Measurements from ENCODE around the gene NLGN2. TPM values are rescaled to one million over a fixed set of nuclear protein-coding genes. Genes with fewer than 3 reads are reported as not detected.

NLGN2 gene
- total RNA-seq, 1 experiment from 2014 or later = 76.7 TPM

- ChIA-PET POLR2A (interaction anchor here (0.7 to 2.4 kb wide), 9 partner anchors 10 to 116 kb away, joined by 3 to 24 read pairs (median 5); partner anchors contain the start of genes NLGN2, POLR2A, TMEM102 and TMEM256), CTCF (interaction anchor here (0.6 to 2.9 kb wide), 19 partner anchors 8 to 189 kb away, joined by 3 to 19 read pairs (median 5); partner anchors contain the start of genes PLSCR3, TMEM102, TMEM256 and TMEM95)
- peaks cover 13% of the 10 kb centered on the region; the same call in 1 of the 2 replicates for H3K36me3 Mint-ChIP-seq
- peaks cover 33% of the 10 kb centered on the region for H3K4me1 Mint-ChIP-seq
- DNase-seq (ENCODE audit: low spot score) (peak; percentile 91), ATAC-seq (peak; percentile 91)
- peak overlapping the region; percentile 87 for H3K4me3 Mint-ChIP-seq
- peak overlapping the region; percentile 99 for H3K27ac Mint-ChIP-seq
- TF ChIP-seq JAZF1 (CRISPR knock-in tag; IDR thresholded peaks at IDR 0.05) (no peak), ELF4 (CRISPR knock-in tag; IDR thresholded peaks at IDR 0.05; ENCODE audit: low read depth) (no peak), GTF2I (CRISPR knock-in tag; conservative IDR thresholded peaks at IDR 0.05) (no peak), USF2 (CRISPR knock-in tag; IDR thresholded peaks at IDR 0.05) (0 out of 2 replicates have a peak, but pooled peaks have one; percentile 5), KAT7 (CRISPR knock-in tag; IDR thresholded peaks at IDR 0.05; ENCODE audit: borderline replicate concordance) (no peak), ATF2 (CRISPR knock-in tag; IDR thresholded peaks at IDR 0.05; ENCODE audit: borderline replicate concordance, low read depth) (no peak), ZNF423 (CRISPR knock-in tag; IDR thresholded peaks at IDR 0.05) (no peak), SP1 (CRISPR knock-in tag; conservative IDR thresholded peaks at IDR 0.05) (0 out of 2 replicates have a peak, but pooled peaks have one; percentile 2), ETV6 (CRISPR knock-in tag; IDR thresholded peaks at IDR 0.05) (no peak), SMAD3 (CRISPR knock-in tag; IDR thresholded peaks at IDR 0.05; ENCODE audit: borderline replicate concordance) (no peak)
- TF ChIP-seq, protein P1, sequence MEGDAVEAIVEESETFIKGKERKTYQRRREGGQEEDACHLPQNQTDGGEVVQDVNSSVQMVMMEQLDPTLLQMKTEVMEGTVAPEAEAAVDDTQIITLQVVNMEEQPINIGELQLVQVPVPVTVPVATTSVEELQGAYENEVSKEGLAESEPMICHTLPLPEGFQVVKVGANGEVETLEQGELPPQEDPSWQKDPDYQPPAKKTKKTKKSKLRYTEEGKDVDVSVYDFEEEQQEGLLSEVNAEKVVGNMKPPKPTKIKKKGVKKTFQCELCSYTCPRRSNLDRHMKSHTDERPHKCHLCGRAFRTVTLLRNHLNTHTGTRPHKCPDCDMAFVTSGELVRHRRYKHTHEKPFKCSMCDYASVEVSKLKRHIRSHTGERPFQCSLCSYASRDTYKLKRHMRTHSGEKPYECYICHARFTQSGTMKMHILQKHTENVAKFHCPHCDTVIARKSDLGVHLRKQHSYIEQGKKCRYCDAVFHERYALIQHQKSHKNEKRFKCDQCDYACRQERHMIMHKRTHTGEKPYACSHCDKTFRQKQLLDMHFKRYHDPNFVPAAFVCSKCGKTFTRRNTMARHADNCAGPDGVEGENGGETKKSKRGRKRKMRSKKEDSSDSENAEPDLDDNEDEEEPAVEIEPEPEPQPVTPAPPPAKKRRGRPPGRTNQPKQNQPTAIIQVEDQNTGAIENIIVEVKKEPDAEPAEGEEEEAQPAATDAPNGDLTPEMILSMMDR (IDR thresholded peaks at IDR 0.05) = no peak
- H3K9me3 Mint-ChIP-seq = no peaks in the 10 kb centered on the region
- peaks cover 39% of the 10 kb centered on the region for H3K27me3 Mint-ChIP-seq (ENCODE audit: low read depth)
These were observed 37.9 kb downstream of the NLGN2 start for GRCh38 chr17:7445619-7445968.

- peaks cover 30% of the 10 kb centered on the region for H3K27me3 Mint-ChIP-seq (ENCODE audit: low read depth)
- ChIA-PET CTCF (no interaction called here), POLR2A (no interaction called here)
- ATAC-seq (no peak), DNase-seq (ENCODE audit: low spot score) (no peak)
- peaks cover 19% of the 10 kb centered on the region for H3K4me1 Mint-ChIP-seq
- no peak overlapping the region for H3K27ac Mint-ChIP-seq
- H3K9me3 Mint-ChIP-seq = no peaks in the 10 kb centered on the region
- H3K36me3 Mint-ChIP-seq = peaks cover 15% of the 10 kb centered on the region; the same call in 1 of the 2 replicates
- no peak overlapping the region for H3K4me3 Mint-ChIP-seq
- no peak for TF ChIP-seq ZNF317 (CRISPR knock-in tag; IDR thresholded peaks at IDR 0.05; ENCODE audit: borderline replicate concordance, low read depth)
- TF ChIP-seq USF2 (CRISPR knock-in tag; IDR thresholded peaks at IDR 0.05) = no peak
- no peak for TF ChIP-seq ZBTB21 (CRISPR knock-in tag; IDR thresholded peaks at IDR 0.05; ENCODE audit: borderline replicate concordance)
- TF ChIP-seq, protein P2, sequence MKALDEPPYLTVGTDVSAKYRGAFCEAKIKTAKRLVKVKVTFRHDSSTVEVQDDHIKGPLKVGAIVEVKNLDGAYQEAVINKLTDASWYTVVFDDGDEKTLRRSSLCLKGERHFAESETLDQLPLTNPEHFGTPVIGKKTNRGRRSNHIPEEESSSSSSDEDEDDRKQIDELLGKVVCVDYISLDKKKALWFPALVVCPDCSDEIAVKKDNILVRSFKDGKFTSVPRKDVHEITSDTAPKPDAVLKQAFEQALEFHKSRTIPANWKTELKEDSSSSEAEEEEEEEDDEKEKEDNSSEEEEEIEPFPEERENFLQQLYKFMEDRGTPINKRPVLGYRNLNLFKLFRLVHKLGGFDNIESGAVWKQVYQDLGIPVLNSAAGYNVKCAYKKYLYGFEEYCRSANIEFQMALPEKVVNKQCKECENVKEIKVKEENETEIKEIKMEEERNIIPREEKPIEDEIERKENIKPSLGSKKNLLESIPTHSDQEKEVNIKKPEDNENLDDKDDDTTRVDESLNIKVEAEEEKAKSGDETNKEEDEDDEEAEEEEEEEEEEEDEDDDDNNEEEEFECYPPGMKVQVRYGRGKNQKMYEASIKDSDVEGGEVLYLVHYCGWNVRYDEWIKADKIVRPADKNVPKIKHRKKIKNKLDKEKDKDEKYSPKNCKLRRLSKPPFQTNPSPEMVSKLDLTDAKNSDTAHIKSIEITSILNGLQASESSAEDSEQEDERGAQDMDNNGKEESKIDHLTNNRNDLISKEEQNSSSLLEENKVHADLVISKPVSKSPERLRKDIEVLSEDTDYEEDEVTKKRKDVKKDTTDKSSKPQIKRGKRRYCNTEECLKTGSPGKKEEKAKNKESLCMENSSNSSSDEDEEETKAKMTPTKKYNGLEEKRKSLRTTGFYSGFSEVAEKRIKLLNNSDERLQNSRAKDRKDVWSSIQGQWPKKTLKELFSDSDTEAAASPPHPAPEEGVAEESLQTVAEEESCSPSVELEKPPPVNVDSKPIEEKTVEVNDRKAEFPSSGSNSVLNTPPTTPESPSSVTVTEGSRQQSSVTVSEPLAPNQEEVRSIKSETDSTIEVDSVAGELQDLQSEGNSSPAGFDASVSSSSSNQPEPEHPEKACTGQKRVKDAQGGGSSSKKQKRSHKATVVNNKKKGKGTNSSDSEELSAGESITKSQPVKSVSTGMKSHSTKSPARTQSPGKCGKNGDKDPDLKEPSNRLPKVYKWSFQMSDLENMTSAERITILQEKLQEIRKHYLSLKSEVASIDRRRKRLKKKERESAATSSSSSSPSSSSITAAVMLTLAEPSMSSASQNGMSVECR (CRISPR knock-in tag; IDR thresholded peaks at IDR 0.05; ENCODE audit: borderline replicate concordance) = no peak
- no peak for TF ChIP-seq ZNF423 (CRISPR knock-in tag; IDR thresholded peaks at IDR 0.05)
- TF ChIP-seq RORB (CRISPR knock-in tag; IDR thresholded peaks at IDR 0.05) = no peak
- no peak for TF ChIP-seq ERG (CRISPR knock-in tag; IDR thresholded peaks at IDR 0.05)
- TF ChIP-seq JAZF1 (CRISPR knock-in tag; IDR thresholded peaks at IDR 0.05) = no peak
- TF ChIP-seq, protein P3, sequence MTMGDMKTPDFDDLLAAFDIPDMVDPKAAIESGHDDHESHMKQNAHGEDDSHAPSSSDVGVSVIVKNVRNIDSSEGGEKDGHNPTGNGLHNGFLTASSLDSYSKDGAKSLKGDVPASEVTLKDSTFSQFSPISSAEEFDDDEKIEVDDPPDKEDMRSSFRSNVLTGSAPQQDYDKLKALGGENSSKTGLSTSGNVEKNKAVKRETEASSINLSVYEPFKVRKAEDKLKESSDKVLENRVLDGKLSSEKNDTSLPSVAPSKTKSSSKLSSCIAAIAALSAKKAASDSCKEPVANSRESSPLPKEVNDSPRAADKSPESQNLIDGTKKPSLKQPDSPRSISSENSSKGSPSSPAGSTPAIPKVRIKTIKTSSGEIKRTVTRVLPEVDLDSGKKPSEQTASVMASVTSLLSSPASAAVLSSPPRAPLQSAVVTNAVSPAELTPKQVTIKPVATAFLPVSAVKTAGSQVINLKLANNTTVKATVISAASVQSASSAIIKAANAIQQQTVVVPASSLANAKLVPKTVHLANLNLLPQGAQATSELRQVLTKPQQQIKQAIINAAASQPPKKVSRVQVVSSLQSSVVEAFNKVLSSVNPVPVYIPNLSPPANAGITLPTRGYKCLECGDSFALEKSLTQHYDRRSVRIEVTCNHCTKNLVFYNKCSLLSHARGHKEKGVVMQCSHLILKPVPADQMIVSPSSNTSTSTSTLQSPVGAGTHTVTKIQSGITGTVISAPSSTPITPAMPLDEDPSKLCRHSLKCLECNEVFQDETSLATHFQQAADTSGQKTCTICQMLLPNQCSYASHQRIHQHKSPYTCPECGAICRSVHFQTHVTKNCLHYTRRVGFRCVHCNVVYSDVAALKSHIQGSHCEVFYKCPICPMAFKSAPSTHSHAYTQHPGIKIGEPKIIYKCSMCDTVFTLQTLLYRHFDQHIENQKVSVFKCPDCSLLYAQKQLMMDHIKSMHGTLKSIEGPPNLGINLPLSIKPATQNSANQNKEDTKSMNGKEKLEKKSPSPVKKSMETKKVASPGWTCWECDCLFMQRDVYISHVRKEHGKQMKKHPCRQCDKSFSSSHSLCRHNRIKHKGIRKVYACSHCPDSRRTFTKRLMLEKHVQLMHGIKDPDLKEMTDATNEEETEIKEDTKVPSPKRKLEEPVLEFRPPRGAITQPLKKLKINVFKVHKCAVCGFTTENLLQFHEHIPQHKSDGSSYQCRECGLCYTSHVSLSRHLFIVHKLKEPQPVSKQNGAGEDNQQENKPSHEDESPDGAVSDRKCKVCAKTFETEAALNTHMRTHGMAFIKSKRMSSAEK (CRISPR knock-in tag; IDR thresholded peaks at IDR 0.05; ENCODE audit: borderline replicate concordance) = no peak
- TF ChIP-seq FOXP1 (CRISPR knock-in tag; IDR thresholded peaks at IDR 0.05; ENCODE audit: borderline replicate concordance) = no peak
- no peak for TF ChIP-seq SMAD4 (CRISPR knock-in tag; IDR thresholded peaks at IDR 0.05)
These were observed 40.8 kb downstream of the NLGN2 start for GRCh38 chr17:7448461-7448860.

Data from WTC11 (cell line).